Stimulated activated naive CD8-positive, alpha-beta T cell treated with anti-CD3 and anti-CD28 coated beads, Interleukin-15, Interleukin-2, amounts not matched to agents 100 ng/mL and 50 ng/mL, for 24 hours (primary cell): ENCODE data around the gene MMP24.
"Not testable (repeated sequence)": the region's sequence is repeated elsewhere in the genome, so short reads cannot be mapped to it uniquely, and the experiment has no call there.

Experiments used
- H3K27ac Mint-ChIP-seq: one replicate; pipeline ENCODE4 v1.8.0; 2021; ENCODE audit warnings: mild to moderate bottlenecking, mixed read lengths
- H3K27me3 Mint-ChIP-seq: one replicate; pipeline ENCODE4 v1.8.0; 2021; ENCODE audit warnings: mixed read lengths
- H3K36me3 Mint-ChIP-seq: one replicate; pipeline ENCODE4 v1.8.0; 2021; ENCODE audit warnings: low read depth, mixed read lengths
- H3K4me1 Mint-ChIP-seq: one replicate; pipeline ENCODE4 v1.8.0; 2021; ENCODE audit warnings: low read depth, mixed read lengths
- H3K4me3 Mint-ChIP-seq: one replicate; pipeline ENCODE4 v1.8.0; 2021; ENCODE audit warnings: mild to moderate bottlenecking, mixed read lengths
- H3K9me3 Mint-ChIP-seq: one replicate; pipeline ENCODE4 v1.8.0; 2021; ENCODE audit warnings: mixed read lengths

MMP24 gene

DNA sequence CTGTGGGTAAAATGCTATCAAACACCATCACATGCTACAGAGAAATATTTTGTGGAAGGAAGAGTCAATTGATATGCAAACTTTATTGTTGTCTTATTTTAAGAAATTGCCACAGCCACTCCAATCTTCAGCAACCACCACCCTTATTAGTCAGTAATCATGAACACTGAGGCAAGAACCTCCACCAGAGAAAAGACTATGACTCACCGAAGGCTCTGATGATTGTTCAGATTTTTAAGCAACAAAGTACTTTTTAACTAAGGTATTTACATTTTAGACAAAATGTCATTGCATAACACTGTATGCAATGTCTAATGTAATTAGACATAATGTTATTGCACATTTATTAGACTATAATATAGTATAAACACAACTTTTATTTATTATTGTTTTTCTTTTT is 26.2 kb upstream of the MMP24 start:
- H3K4me1 Mint-ChIP-seq = no peaks in the 10 kb centered on the region
- no peak overlapping the region for H3K4me3 Mint-ChIP-seq
- H3K27me3 Mint-ChIP-seq = no peaks in the 10 kb centered on the region
- peaks cover 11% of the 10 kb centered on the region for H3K36me3 Mint-ChIP-seq
- H3K9me3 Mint-ChIP-seq = peaks cover 18% of the 10 kb centered on the region
- H3K27ac Mint-ChIP-seq = no peak overlapping the region

GRCh38 chr20:35201467-35201866 is 25.0 kb upstream of the MMP24 start:
- not testable (repeated sequence) for H3K27ac Mint-ChIP-seq, H3K4me3 Mint-ChIP-seq, H3K27me3 Mint-ChIP-seq, H3K36me3 Mint-ChIP-seq, H3K4me1 Mint-ChIP-seq
- H3K9me3 Mint-ChIP-seq = peaks cover 16% of the 10 kb centered on the region

- H3K27ac Mint-ChIP-seq = no peak overlapping the region
- H3K27me3 Mint-ChIP-seq = no peaks in the 10 kb centered on the region
- H3K4me1 Mint-ChIP-seq = no peaks in the 10 kb centered on the region
- H3K4me3 Mint-ChIP-seq = no peak overlapping the region
- H3K36me3 Mint-ChIP-seq = no peaks in the 10 kb centered on the region
- H3K9me3 Mint-ChIP-seq = no peaks in the 10 kb centered on the region
Measured at GRCh38 chr20:35206802-35207201, 19.7 kb upstream of the MMP24 start.

- Mint-ChIP-seq H3K9me3 (no peaks in the 10 kb centered on the region), H3K27me3 (no peaks in the 10 kb centered on the region), H3K4me1 (no peaks in the 10 kb centered on the region), H3K4me3 (no peak overlapping the region), H3K27ac (no peak overlapping the region), H3K36me3 (no peaks in the 10 kb centered on the region)
Measured at GRCh38 chr20:35207950-35208611, 18.4 kb upstream of the MMP24 start.

DNA sequence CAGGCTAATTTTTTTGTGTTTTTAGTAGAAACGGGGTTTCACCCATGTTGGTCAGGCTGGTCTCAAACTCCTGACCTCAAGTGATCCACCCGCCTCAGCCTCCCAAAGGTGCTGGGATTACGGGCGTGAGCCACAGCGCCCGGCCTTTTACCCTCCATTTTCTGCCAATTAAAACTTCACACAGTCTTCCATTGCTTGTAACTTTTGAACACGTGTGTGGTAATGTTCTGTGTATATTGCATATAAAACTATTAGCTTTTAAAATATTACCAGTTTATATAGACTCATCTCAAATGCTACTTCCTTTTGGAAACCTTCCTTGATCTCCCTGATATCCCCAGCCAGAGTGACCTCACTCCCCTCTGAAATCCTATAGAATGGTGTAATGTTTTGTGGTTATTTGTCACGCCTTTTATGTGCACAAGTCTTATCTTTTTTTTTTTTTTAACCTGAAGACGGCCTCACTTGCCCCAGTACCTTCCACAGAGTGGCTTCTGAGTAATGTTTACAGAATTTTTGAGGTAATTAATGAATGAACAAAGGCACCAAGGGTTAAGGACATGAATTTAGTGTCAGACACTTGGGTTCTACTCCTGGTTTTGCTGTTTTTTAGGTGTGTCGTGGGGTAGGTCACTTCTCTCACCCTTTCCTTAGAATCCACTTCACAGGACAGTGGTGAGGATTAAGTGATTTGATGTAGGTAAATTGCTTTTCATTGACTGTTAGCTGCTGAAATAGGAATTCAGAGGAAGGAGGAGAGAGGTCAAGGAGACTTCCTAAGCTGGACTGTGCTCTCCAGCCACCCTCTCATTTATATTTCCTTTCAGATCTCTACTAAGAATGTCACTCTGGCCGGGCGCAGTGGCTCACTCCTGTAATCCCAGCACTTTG is 11.2 kb upstream of the MMP24 start:
- H3K4me1 Mint-ChIP-seq = no peaks in the 10 kb centered on the region
- H3K36me3 Mint-ChIP-seq = no peaks in the 10 kb centered on the region
- no peak overlapping the region for H3K4me3 Mint-ChIP-seq
- no peaks in the 10 kb centered on the region for H3K9me3 Mint-ChIP-seq
- no peak overlapping the region for H3K27ac Mint-ChIP-seq
- H3K27me3 Mint-ChIP-seq = no peaks in the 10 kb centered on the region

DNA sequence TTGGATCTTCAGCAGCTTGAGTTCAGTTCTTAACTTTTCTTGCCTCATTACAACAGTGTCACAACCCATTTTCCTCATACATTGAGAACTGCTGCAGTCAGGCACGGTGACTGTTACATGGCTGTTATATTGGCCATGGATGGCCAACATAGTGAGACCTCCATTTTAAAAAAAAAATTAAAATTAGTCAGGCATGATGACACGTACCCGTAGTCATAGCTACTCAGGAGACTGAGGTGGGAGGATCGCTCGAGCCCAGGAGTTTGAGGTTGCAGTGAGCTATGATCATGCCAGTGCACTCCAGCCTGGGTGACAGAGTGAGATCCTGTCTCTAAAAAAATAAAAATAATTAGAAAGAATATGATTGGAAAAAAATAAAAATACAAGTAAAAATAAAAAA is 9.9 kb upstream of the MMP24 start:
- no peaks in the 10 kb centered on the region for H3K36me3 Mint-ChIP-seq
- H3K27ac Mint-ChIP-seq = no peak overlapping the region
- H3K4me1 Mint-ChIP-seq = no peaks in the 10 kb centered on the region
- no peaks in the 10 kb centered on the region for H3K9me3 Mint-ChIP-seq
- no peak overlapping the region for H3K4me3 Mint-ChIP-seq
- no peaks in the 10 kb centered on the region for H3K27me3 Mint-ChIP-seq

- Mint-ChIP-seq H3K9me3 (no peaks in the 10 kb centered on the region), H3K27me3 (peaks cover 38% of the 10 kb centered on the region), H3K4me1 (peaks cover 12% of the 10 kb centered on the region), H3K4me3 (no peak overlapping the region), H3K27ac (no peak overlapping the region), H3K36me3 (no peaks in the 10 kb centered on the region)
Measured at GRCh38 chr20:35223941-35224340, 2.5 kb upstream of the MMP24 start.

GRCh38 chr20:35224536-35224935 is 2.0 kb upstream of the MMP24 start:
- H3K36me3 Mint-ChIP-seq = no peaks in the 10 kb centered on the region
- peaks cover 41% of the 10 kb centered on the region for H3K27me3 Mint-ChIP-seq
- H3K9me3 Mint-ChIP-seq = no peaks in the 10 kb centered on the region
- H3K4me3 Mint-ChIP-seq = no peak overlapping the region
- H3K4me1 Mint-ChIP-seq = peaks cover 12% of the 10 kb centered on the region
- H3K27ac Mint-ChIP-seq = no peak overlapping the region

- peaks cover 12% of the 10 kb centered on the region for H3K4me1 Mint-ChIP-seq
- no peak overlapping the region for H3K27ac Mint-ChIP-seq
- H3K4me3 Mint-ChIP-seq = peak overlapping the region; percentile 69
- peaks cover 43% of the 10 kb centered on the region for H3K27me3 Mint-ChIP-seq
- H3K36me3 Mint-ChIP-seq = no peaks in the 10 kb centered on the region
- H3K9me3 Mint-ChIP-seq = no peaks in the 10 kb centered on the region
Measured at GRCh38 chr20:35225319-35226125, 968 bp upstream of the MMP24 start.

DNA sequence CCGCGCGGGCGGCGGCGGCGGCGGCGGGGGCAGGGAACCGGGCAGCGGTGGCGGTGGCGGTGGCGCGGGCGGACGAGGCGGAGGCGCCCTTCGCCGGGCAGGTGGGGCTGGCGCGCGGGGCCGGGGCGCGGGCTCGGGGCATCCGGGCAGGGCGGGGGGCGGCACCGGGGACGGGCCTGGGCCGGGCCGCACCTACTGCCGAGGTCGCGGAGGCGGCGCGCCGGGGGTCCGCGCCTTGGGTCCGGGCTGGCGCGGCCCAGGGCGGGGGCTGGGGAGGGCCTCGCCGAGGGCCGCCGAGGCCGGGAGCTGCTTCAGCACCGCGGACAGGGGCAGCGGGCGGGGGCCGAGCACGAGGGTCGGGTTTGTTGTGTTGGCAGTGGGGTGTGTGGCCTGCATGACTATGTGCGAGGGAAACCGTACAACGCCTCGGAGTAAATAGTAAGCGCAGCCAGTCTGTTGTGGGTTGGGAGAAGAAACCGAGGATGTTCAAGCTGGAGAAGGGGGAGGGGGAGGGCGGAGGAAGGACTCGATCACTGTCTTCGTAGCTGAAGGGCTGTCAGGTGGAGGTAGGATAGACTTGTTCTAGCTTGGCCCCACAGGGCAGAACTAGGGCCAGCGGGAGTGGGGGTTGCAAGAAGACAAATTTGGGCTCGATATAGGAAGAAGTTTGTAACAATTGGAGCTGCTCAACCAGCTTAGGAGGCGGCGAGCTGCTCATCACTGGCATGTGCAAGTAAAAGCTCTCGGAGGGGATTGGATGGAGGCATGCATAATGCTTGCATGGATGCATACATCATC is 593 bp downstream of the MMP24 start:
- Mint-ChIP-seq H3K4me1 (peaks cover 12% of the 10 kb centered on the region), H3K27ac (no peak overlapping the region), H3K27me3 (peaks cover 43% of the 10 kb centered on the region)

DNA sequence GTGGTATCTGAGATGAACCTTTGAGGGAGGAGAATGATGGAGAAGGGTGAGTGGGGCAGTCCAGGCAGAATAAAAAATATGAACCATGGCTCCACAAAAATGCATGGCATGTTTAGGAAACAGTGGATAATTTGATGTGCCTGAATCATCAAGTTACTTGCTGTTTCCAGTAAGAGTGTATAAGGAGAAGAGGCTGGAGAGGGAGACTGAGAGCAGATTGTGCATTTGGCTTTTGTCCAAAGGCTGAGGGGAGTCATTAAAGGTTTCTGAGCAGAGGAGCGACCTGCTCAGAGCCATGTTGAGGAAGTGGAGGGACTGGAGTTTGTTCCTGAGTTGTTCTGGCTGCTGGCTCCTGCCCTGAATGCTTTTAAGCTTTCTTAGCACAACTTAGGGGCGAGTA is 6.1 kb downstream of the MMP24 start:
- Mint-ChIP-seq H3K4me1 (no peaks in the 10 kb centered on the region), H3K4me3 (no peak overlapping the region), H3K9me3 (no peaks in the 10 kb centered on the region), H3K27ac (no peak overlapping the region), H3K36me3 (peaks cover 18% of the 10 kb centered on the region), H3K27me3 (peaks cover 17% of the 10 kb centered on the region)

More for the DNA sequence above, 593 bp downstream of the MMP24 start:
- Mint-ChIP-seq H3K36me3 (peaks cover 10% of the 10 kb centered on the region), H3K9me3 (no peaks in the 10 kb centered on the region), H3K4me3 (peak overlapping the region; percentile 62)

- H3K9me3 Mint-ChIP-seq = no peaks in the 10 kb centered on the region
- H3K27me3 Mint-ChIP-seq = no peaks in the 10 kb centered on the region
- no peak overlapping the region for H3K27ac Mint-ChIP-seq
- peaks cover 15% of the 10 kb centered on the region for H3K36me3 Mint-ChIP-seq
- no peak overlapping the region for H3K4me3 Mint-ChIP-seq
- no peaks in the 10 kb centered on the region for H3K4me1 Mint-ChIP-seq
Measured at GRCh38 chr20:35235881-35236280, 9.4 kb downstream of the MMP24 start.

GRCh38 chr20:35237486-35237885 is 11.0 kb downstream of the MMP24 start:
- Mint-ChIP-seq H3K36me3 (peaks cover 8% of the 10 kb centered on the region), H3K27ac (no peak overlapping the region), H3K4me3 (no peak overlapping the region), H3K4me1 (no peaks in the 10 kb centered on the region), H3K27me3 (no peaks in the 10 kb centered on the region), H3K9me3 (no peaks in the 10 kb centered on the region)

GRCh38 chr20:35238170-35238569 is 11.7 kb downstream of the MMP24 start:
- Mint-ChIP-seq H3K4me3 (no peak overlapping the region), H3K9me3 (no peaks in the 10 kb centered on the region), H3K27me3 (no peaks in the 10 kb centered on the region), H3K4me1 (no peaks in the 10 kb centered on the region), H3K36me3 (peaks cover 8% of the 10 kb centered on the region), H3K27ac (no peak overlapping the region)
